Thyroid gland (tissue), 4 donors: ENCODE measurements around the gene SLC25A17. TPM values are rescaled to one million over a fixed set of nuclear protein-coding genes. Genes with fewer than 3 reads are reported as not detected.

Experiments used
- DNase-seq, 2 donors: peaks; one replicate each; pipeline ENCODE4 v3.0.0-alpha.2; 2019
- H3K27ac ChIP-seq, 3 donors: fragments of 200-600 bp; sonication (generic); 1 replicate in 2 of 3; 2 replicates in 1 of 3; pipeline ENCODE4 v1.5.1; 2016 to 2019; ENCODE audit warnings: mild to moderate bottlenecking in 1 of 3, moderate library complexity in 1 of 3
- H3K27me3 ChIP-seq: fragments of 200-600 bp; sonication (generic); one replicate; pipeline ENCODE4 v1.5.1; 2019
- H3K36me3 ChIP-seq, 2 donors: fragments of 200-600 bp; sonication (generic); one replicate each; pipeline ENCODE4 v1.5.1; 2016 to 2019
- H3K4me1 ChIP-seq, 2 donors: fragments of 200-600 bp; sonication (generic); one replicate each; pipeline ENCODE4 v1.5.1; 2017 to 2019
- H3K4me3 ChIP-seq, 3 donors: fragments of 200-600 bp; sonication (generic); replicated peaks in 1 of 3; 1 replicate in 2 of 3; 2 replicates in 1 of 3; pipeline ENCODE4 v1.5.1; 2016; ENCODE audit warnings: mild to moderate bottlenecking in 1 of 3
- H3K9me3 ChIP-seq: fragments of 200-600 bp; sonication (generic); one replicate; pipeline ENCODE4 v1.5.1; 2017
- CTCF ChIP-seq, 6 experiments: fragments of 200-600 bp in 3 of 6; fragments of 450-650 bp in 3 of 6; sonication (generic) in 3 of 6; IDR thresholded peaks; one replicate each; pipeline ENCODE4 v1.5.1; 2016 to 2019; ENCODE audit warnings: antibody characterized with exemption in 6 of 6, mild to moderate bottlenecking in 2 of 6, inconsistent platforms in 1 of 6, moderate library complexity in 1 of 6
- POLR2A ChIP-seq, 2 donors: fragments of 450-650 bp; IDR thresholded peaks; one replicate each; pipeline ENCODE4 v1.6.1; 2017; ENCODE audit warnings: antibody characterized with exemption in 2 of 2, mild to moderate bottlenecking in 2 of 2, moderate library complexity in 1 of 2
- WGBS, 2 donors: methylation state at CpG; one replicate each; pipeline ENCODE4 v1.1.5; 2017; 5-methylcytosine and 5-hydroxymethylcytosine counted together
- intact Hi-C: fragments of 100-400 bp; cut with DNase I; formaldehyde crosslinking; loops from one replicate; pipeline ENCODE4 v1.15.1; 2023
- total RNA-seq, 4 donors: library from RNA; depleted of rRNA; stranded (reverse); fragments of >200 nt; gene quantifications; one replicate each; pipeline ENCODE4 v1.2.3, GENCODE V29; 2016

The SLC25A17 gene
- total RNA-seq, 4 donors from 2014 or later: 15.5 to 25.0 (median 20.9) TPM

- H3K36me3 ChIP-seq: no peaks in the 10 kb centered on the region
- H3K27ac ChIP-seq: no peak overlapping the region
- H3K4me1 ChIP-seq: peaks cover 8 to 11% of the 10 kb centered on the region in 2 donors
- H3K9me3 ChIP-seq: no peaks in the 10 kb centered on the region
- no peak overlapping the region for H3K4me3 ChIP-seq
- H3K27me3 ChIP-seq: no peaks in the 10 kb centered on the region
- intact Hi-C loops: no loop called here
- TF ChIP-seq POLR2A (IDR thresholded peaks at IDR 0.05) (no peak), CTCF (IDR thresholded peaks at IDR 0.05) (no peak)
- DNase-seq: no peak
- 92 to 98% methylated on average over 4 of the region's 4 CpGs for WGBS, 2 donors
Measured at GRCh38 chr22:40805239-40805638, 13.9 kb downstream of the SLC25A17 start.

GRCh38 chr22:40803321-40803720 is 15.8 kb downstream of the SLC25A17 start:
- Histone ChIP-seq H3K27me3 (no peaks in the 10 kb centered on the region), H3K4me3 (no peak overlapping the region), H3K27ac (no peak overlapping the region), H3K4me1 (peaks cover 2 to 3% of the 10 kb centered on the region in 2 donors), H3K36me3 (no peaks in the 10 kb centered on the region), H3K9me3 (no peaks in the 10 kb centered on the region)
- intact Hi-C loops: no loop called here
- TF ChIP-seq CTCF (IDR thresholded peaks at IDR 0.05) (no peak), POLR2A (IDR thresholded peaks at IDR 0.05) (no peak)
- DNase-seq: no peak
- WGBS, 2 donors: 38 to 75% methylated on average over 1 of the region's 1 CpG

GRCh38 chr22:40799008-40799407 is 20.1 kb downstream of the SLC25A17 start:
- DNase-seq: no peak
- intact Hi-C loops: no loop called here
- no peak for TF ChIP-seq POLR2A (IDR thresholded peaks at IDR 0.05)
- H3K27me3 ChIP-seq: no peaks in the 10 kb centered on the region
- no peaks in the 10 kb centered on the region for H3K36me3 ChIP-seq
- H3K9me3 ChIP-seq: no peaks in the 10 kb centered on the region
- 95 to 99% methylated on average over 3 of the region's 3 CpGs for WGBS, 2 donors
- H3K27ac ChIP-seq: no peak overlapping the region
- no peaks in the 10 kb centered on the region for H3K4me1 ChIP-seq
- no peak overlapping the region for H3K4me3 ChIP-seq

GRCh38 chr22:40797427-40797826 is 21.7 kb downstream of the SLC25A17 start:
- TF ChIP-seq CTCF (IDR thresholded peaks at IDR 0.05) (no peak), POLR2A (IDR thresholded peaks at IDR 0.05) (no peak)
- Histone ChIP-seq H3K36me3 (no peaks in the 10 kb centered on the region), H3K9me3 (no peaks in the 10 kb centered on the region), H3K27ac (no peak overlapping the region), H3K4me1 (no peaks in the 10 kb centered on the region), H3K4me3 (no peak overlapping the region), H3K27me3 (no peaks in the 10 kb centered on the region)
- intact Hi-C loops: no loop called here
- 95 to 100% methylated on average over 1 of the region's 1 CpG for WGBS, 2 donors
- DNase-seq: no peak

GRCh38 chr22:40792451-40792850 is 26.7 kb downstream of the SLC25A17 start:
- TF ChIP-seq CTCF (IDR thresholded peaks at IDR 0.05) (no peak), POLR2A (IDR thresholded peaks at IDR 0.05) (no peak)
- no peak overlapping the region for H3K27ac ChIP-seq
- H3K27me3 ChIP-seq: no peaks in the 10 kb centered on the region
- WGBS, 2 donors: 87 to 93% methylated on average over 2 of the region's 2 CpGs
- H3K4me3 ChIP-seq: no peak overlapping the region
- no peaks in the 10 kb centered on the region for H3K36me3 ChIP-seq
- no peaks in the 10 kb centered on the region for H3K4me1 ChIP-seq
- intact Hi-C loops: no loop called here
- H3K9me3 ChIP-seq: no peaks in the 10 kb centered on the region
- DNase-seq: no peak

- DNase-seq: no peak
- no peaks in the 10 kb centered on the region for H3K36me3 ChIP-seq
- no peak for TF ChIP-seq CTCF (IDR thresholded peaks at IDR 0.05)
- no peak for TF ChIP-seq POLR2A (IDR thresholded peaks at IDR 0.05)
Measured at GRCh38 chr22:40791241-40791640, 27.9 kb downstream of the SLC25A17 start.

More at GRCh38 chr22:40791241-40791640, 27.9 kb downstream of the SLC25A17 start:
- intact Hi-C loops: no loop called here
- no peaks in the 10 kb centered on the region for H3K9me3 ChIP-seq
- H3K4me1 ChIP-seq: no peaks in the 10 kb centered on the region
- H3K27ac ChIP-seq: no peak overlapping the region
- no peaks in the 10 kb centered on the region for H3K27me3 ChIP-seq
- H3K4me3 ChIP-seq: no peak overlapping the region
